HepG2 (cell line): ENCODE results near the gene ZC3H18. TPM values are rescaled to one million over a fixed set of nuclear protein-coding genes. Genes with fewer than 3 reads are reported as not detected.

Experiments used
- ATAC-seq: fragments of 200-7000 bp; cut with Tn5 transposase; 3 replicates; pipeline ENCODE4 v1.9.1; 2020; ENCODE audit warnings: mild to moderate bottlenecking, moderate library complexity
- BruUV-seq: library from RNA; stranded (reverse); fragments of 400-500 nt; replicated peaks from 2 replicates; lab custom pipeline; 2021; lab: Mats Ljungman, UMichigan
- CTCF ChIA-PET: fragments of 300-600 bp; formaldehyde crosslinking; extraction: SDS; loops from one replicate; lab custom pipeline; 2021; ENCODE audit warnings: low total read pairs, inconsistent platforms, low intra/inter-chr PET ratio; lab: Yijun Ruan, JAX
- POLR2A ChIA-PET: fragments of 350-600 bp; sonication (Branson Sonifier 250); formaldehyde crosslinking; loops from one replicate; lab custom pipeline; 2020; ENCODE audit warnings: antibody characterized with exemption, inconsistent platforms; lab: Yijun Ruan, JAX
- DNase-seq: peaks from one replicate; pipeline ENCODE4 v3.0.0-alpha.2; 2015; ENCODE audit warnings: low spot score
- FAIRE-seq: peaks from 3 replicates; lab custom pipeline; 2011; peaks lifted over from hg19 to GRCh38; lab: Jason Lieb, UNC
- H2AFZ ChIP-seq: one replicate; pipeline ENCODE4 v1.6.1; 2011; ENCODE audit warnings: low read length, inconsistent platforms
- H3K27ac ChIP-seq: fragments of 300-600 bp; 3 replicates; pipeline ENCODE4 v1.8.0; 2011; ENCODE audit warnings: mixed run types, mild to moderate bottlenecking, mixed read lengths, low read length, inconsistent platforms; ENCODE audit not compliant: insufficient read depth; ENCODE audit errors: extremely low read length
- H3K27me3 ChIP-seq, 2 experiments: fragments of 200-600 bp in 1 of 2; 2 replicates in 1 of 2; 3 replicates in 1 of 2; pipeline versions ENCODE4 v1.6.0 to v1.8.0; 2011; ENCODE audit warnings: low read length in 2 of 2, mild to moderate bottlenecking in 2 of 2, moderate library complexity in 2 of 2, inconsistent platforms in 1 of 2; ENCODE audit not compliant: insufficient read depth in 2 of 2, control insufficient read depth in 1 of 2
- H3K36me3 ChIP-seq, 2 experiments: fragments of 200-600 bp in 1 of 2; replicated peaks in 1 of 2; 2 replicates in 1 of 2; 3 replicates in 1 of 2; pipeline versions ENCODE4 v1.5.1 to v1.8.0; 2011; ENCODE audit warnings: low read length in 2 of 2, inconsistent platforms in 1 of 2; ENCODE audit not compliant: insufficient read depth in 2 of 2, control insufficient read depth in 1 of 2
- H3K4me1 ChIP-seq: 2 replicates; pipeline ENCODE4 v1.5.1; 2012; ENCODE audit warnings: low read length, inconsistent platforms; ENCODE audit not compliant: insufficient read depth
- H3K4me2 ChIP-seq: 2 replicates; pipeline ENCODE4 v1.6.0; 2011; ENCODE audit warnings: low read depth, low read length, inconsistent platforms
- H3K4me3 ChIP-seq, 3 experiments: fragments of 200-600 bp in 1 of 3; sonication (generic), shearing (Covaris generic) in 1 of 3; replicated peaks in 1 of 3; 2 replicates each; pipeline ENCODE4 v1.5.1; 2011 to 2016; ENCODE audit warnings: low read length in 3 of 3, inconsistent platforms in 2 of 3, low read depth in 2 of 3, mild to moderate bottlenecking in 2 of 3, control low read depth in 1 of 3, mixed read lengths in 1 of 3; ENCODE audit not compliant: insufficient read depth in 1 of 3
- H3K79me2 ChIP-seq: one replicate; pipeline ENCODE4 v1.6.1; 2011; ENCODE audit warnings: low read length, inconsistent platforms; ENCODE audit not compliant: insufficient read depth
- H3K9ac ChIP-seq: 2 replicates; pipeline ENCODE4 v1.6.0; 2011; ENCODE audit warnings: mild to moderate bottlenecking, low read depth, low read length, inconsistent platforms; ENCODE audit not compliant: insufficient read depth
- H3K9me3 ChIP-seq: 2 replicates; pipeline ENCODE4 v1.5.1; 2012; ENCODE audit warnings: mild to moderate bottlenecking, low read length
- H4K20me1 ChIP-seq: 2 replicates; pipeline ENCODE4 v1.6.0; 2011; ENCODE audit warnings: inconsistent platforms, mild to moderate bottlenecking, low read length, moderate library complexity; ENCODE audit not compliant: insufficient read depth
- HIC2 ChIP-seq: sonication (generic); formaldehyde crosslinking; IDR thresholded peaks from 2 replicates; pipeline ENCODE4 v1.9.0; 2022; ENCODE audit warnings: low read depth, missing genetic modification reagents
- HNRNPLL ChIP-seq: fragments of 200-400 bp; formaldehyde crosslinking; IDR thresholded peaks from 2 replicates; pipeline ENCODE4 v1.6.1; 2017; ENCODE audit warnings: mild to moderate bottlenecking, low read depth, low read length; ENCODE audit not compliant: poor library complexity, severe bottlenecking
- PATZ1 ChIP-seq: sonication (generic); formaldehyde crosslinking; IDR thresholded peaks from 2 replicates; pipeline ENCODE4 v1.4.0; 2020; ENCODE audit warnings: missing genetic modification reagents
- RXRA ChIP-seq: sonication (generic); formaldehyde crosslinking; IDR thresholded peaks from 2 replicates; pipeline ENCODE4 v1.5.1; 2020; ENCODE audit warnings: missing genetic modification reagents
- ZFP36 ChIP-seq: fragments of 150-350 bp; IDR thresholded peaks from 2 replicates; pipeline ENCODE4 v1.6.1; 2018; ENCODE audit warnings: borderline replicate concordance, low read length, low read depth; ENCODE audit not compliant: partially characterized antibody
- ZNF274 ChIP-seq: sonication (generic); formaldehyde crosslinking; IDR thresholded peaks from 2 replicates; pipeline ENCODE4 v1.5.1; 2020; ENCODE audit warnings: mild to moderate bottlenecking, missing genetic modification reagents
- ZNF768 ChIP-seq: sonication (generic); formaldehyde crosslinking; IDR thresholded peaks from 2 replicates; pipeline ENCODE4 v1.4.0; 2020; ENCODE audit warnings: missing genetic modification reagents
- ZNF780A ChIP-seq: sonication (generic); formaldehyde crosslinking; IDR thresholded peaks from 2 replicates; pipeline ENCODE4 v1.8.0; 2022; ENCODE audit warnings: mild to moderate bottlenecking, missing genetic modification reagents, moderate library complexity
- WGBS: methylation state at CpG from one replicate; pipeline ENCODE4 v1.1.6; 2017; ENCODE audit warnings: low lambda C conversion rate; 5-methylcytosine and 5-hydroxymethylcytosine counted together
- in situ Hi-C: cut with HindIII; loops from 2 replicates; pipeline ENCODE4 v1.10.0; 2017; ENCODE audit warnings: low pct_unique_long_range_greater_than_20kb; ENCODE audit not compliant: extremely low pct_ligation_motif_present
- intact Hi-C: fragments of 100-400 bp; cut with micrococcal nuclease; formaldehyde crosslinking; loops from one replicate; pipeline ENCODE4 v1.10.0; 2022; ENCODE audit not compliant: unreplicated experiment
- polyA plus RNA-seq, 8 experiments: library from polyadenylated mRNA; depleted of rRNA in 3 of 8; stranded (reverse) in 7 of 8; unstranded in 1 of 8; fragments of >200 nt; fragmentation: Illumina TruSeq in 4 of 8; extraction: Trizol in 4 of 8; gene quantifications; 2 replicates each; pipeline versions ENCODE4 v1.2.1 to v1.2.3, GENCODE V29; 2011 to 2016; ENCODE audit warnings: low read depth in 4 of 8, missing spikeins in 1 of 8, mixed read lengths in 1 of 8; ENCODE audit not compliant: insufficient read depth in 1 of 8
- total RNA-seq, 5 experiments: library from RNA; depleted of rRNA; stranded (reverse); fragments of >200 nt; fragmentation: Illumina TruSeq; extraction: Trizol; gene quantifications; 2 replicates each; pipeline ENCODE4 v1.2.3, GENCODE V29; 2016; ENCODE audit warnings: low read depth in 1 of 5
- TF ChIP-seq, protein P1 (sequence below): sonication (generic); formaldehyde crosslinking; IDR thresholded peaks from 2 replicates; pipeline ENCODE4 v1.5.0; 2020; ENCODE audit warnings: missing genetic modification reagents, mild to moderate bottlenecking, borderline replicate concordance

Gene ZC3H18
- total and polyA plus RNA-seq, 2 of the 13 experiments (the other 11 are each of a cell fraction or from before 2014, with no cell fraction given) = 11.2 to 27.4 TPM

DNA sequence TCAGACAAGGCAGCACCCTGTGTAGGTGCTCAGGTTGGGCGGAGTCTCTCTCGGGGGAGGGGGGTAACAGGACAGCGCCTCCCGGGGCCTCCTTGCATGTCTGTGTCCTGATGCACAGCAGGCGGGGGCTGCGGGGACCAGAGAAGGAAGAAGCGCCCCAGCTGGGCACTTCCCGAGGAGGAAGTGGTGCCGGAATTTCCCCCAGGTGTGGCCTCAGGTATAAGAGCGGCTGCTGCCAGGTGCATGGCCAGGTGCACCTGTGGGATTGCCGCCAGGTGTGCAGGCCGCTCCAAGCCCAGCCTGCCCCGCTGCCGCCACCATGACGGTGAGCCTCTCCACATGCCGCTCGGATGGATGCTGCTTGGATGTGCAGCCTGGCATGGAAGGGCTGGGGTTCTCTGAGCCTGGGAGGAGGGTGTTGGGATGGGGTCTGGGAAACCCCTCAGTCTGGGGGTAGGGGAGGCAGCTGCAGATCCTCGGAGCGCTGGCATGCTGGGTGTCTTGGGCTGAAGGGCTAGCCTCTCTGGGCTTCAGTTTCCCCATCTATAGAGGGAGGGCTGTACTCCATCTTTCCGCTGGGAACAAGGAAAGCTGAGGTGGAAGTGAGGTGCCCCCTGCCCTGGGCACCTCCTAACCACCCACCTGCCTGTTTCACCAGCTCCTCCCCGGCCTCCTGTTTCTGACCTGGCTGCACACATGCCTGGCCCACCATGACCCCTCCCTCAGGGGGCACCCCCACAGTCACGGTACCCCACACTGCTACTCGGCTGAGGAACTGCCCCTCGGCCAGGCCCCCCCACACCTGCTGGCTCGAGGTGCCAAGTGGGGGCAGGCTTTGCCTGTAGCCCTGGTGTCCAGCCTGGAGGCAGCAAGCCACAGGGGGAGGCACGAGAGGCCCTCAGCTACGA lies 68.4 kb downstream of the ZC3H18 start, which contains the start of gene IL17C:
TSS of gene IL17C (plus strand) at position 250 of the 908 bp plus-strand sequence. CDS start at position 320, 70 bp downstream.
- Histone ChIP-seq H3K4me1 (peaks cover 28% of the 10 kb centered on the region), H3K4me3 (peak within 1 kb of the TSS; percentile 17 to 67 (median 44); a peak in 4 of 6 replicates), H3K27me3 (peaks cover 17 to 39% of the 10 kb centered on the region in 2 experiments; a peak in 4 of 5 replicates), H2AFZ (no peak within 1 kb of the TSS), H3K36me3 (peaks cover 0 to 2% of the 10 kb centered on the region in 2 experiments; a peak in 1 of 5 replicates), H3K27ac (no peak within 1 kb of the TSS), H3K4me2 (peak within 1 kb of the TSS; percentile 82), H3K9ac (no peak within 1 kb of the TSS), H3K9me3 (no peaks in the 10 kb centered on the region), H4K20me1 (no peaks in the 10 kb centered on the region), H3K79me2 (no peaks in the 10 kb centered on the region)
- POLR2A ChIA-PET = interaction anchor here (1.4 kb wide), 2 partner anchors 11 to 24 kb away, joined by 4 to 8 read pairs; partner anchors contain the start of gene MVD
- BruUV-seq = no TSS peak
- in situ Hi-C loops = no loop called here
- DNase-seq (no peak), ATAC-seq (no peak), FAIRE-seq (no peak)
- CTCF ChIA-PET = no interaction called here
- TF ChIP-seq ZFP36 (peak; percentile 43), PATZ1 (peak; percentile 19; the same call in 1 of the 2 replicates), HIC2 (0 out of 2 replicates have a peak, but pooled peaks have one; percentile 15), ZNF768 (CRISPR knock-in tag) (peak; percentile 84; the same call in 1 of the 2 replicates), ZNF274 (0 out of 2 replicates have a peak, but pooled peaks have one; percentile 14), RXRA (CRISPR knock-in tag) (no peak), ZNF780A (no peak), HNRNPLL (peak; percentile 15)
- TF ChIP-seq, protein P1, sequence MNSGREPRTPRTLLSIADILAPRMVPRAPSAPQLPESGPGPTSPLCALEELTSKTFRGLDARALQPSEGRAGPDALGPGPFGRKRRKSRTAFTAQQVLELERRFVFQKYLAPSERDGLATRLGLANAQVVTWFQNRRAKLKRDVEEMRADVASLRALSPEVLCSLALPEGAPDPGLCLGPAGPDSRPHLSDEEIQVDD (CRISPR knock-in tag) = 0 out of 2 replicates have a peak, but pooled peaks have one; percentile 45
- WGBS = 52% methylated on average over 16 of the region's 27 CpGs
- intact Hi-C loops = no loop called here
